Small intestine (tissue), 7 donors: ENCODE measurements around the gene UBE2J2. TPM values are rescaled to one million over a fixed set of nuclear protein-coding genes. Genes with fewer than 3 reads are reported as not detected.

Experiments used
- DNase-seq, 2 donors: peaks; one replicate each; pipeline versions ENCODE4 v3.0.0 to v3.0.0-alpha.2; 2013
- FAIRE-seq: peaks from 2 replicates; lab custom pipeline; 2012; peaks lifted over from hg19 to GRCh38; lab: Jason Lieb, UNC
- H3K27ac ChIP-seq, 3 donors: one replicate each; pipeline ENCODE4 v1.5.1; 2013; ENCODE audit warnings: low read length in 2 of 3, mild to moderate bottlenecking in 2 of 3, control low read depth in 1 of 3, inconsistent platforms in 1 of 3, low read depth in 1 of 3, moderate library complexity in 1 of 3
- H3K27me3 ChIP-seq, 3 donors: one replicate each; pipeline ENCODE4 v1.6.1; 2013; ENCODE audit warnings: low read length in 3 of 3, inconsistent platforms in 1 of 3; ENCODE audit not compliant: control insufficient read depth in 3 of 3, insufficient read depth in 3 of 3
- H3K36me3 ChIP-seq, 3 donors: one replicate each; pipeline ENCODE4 v1.6.1; 2013; ENCODE audit warnings: low read length in 3 of 3, inconsistent platforms in 1 of 3, low read depth in 1 of 3, mild to moderate bottlenecking in 1 of 3, moderate library complexity in 1 of 3; ENCODE audit not compliant: control insufficient read depth in 3 of 3, insufficient read depth in 2 of 3
- H3K4me1 ChIP-seq, 3 donors: one replicate each; pipeline ENCODE4 v1.6.1; 2013; ENCODE audit warnings: low read length in 2 of 3, inconsistent platforms in 1 of 3, low read depth in 1 of 3, mild to moderate bottlenecking in 1 of 3, moderate library complexity in 1 of 3; ENCODE audit not compliant: control insufficient read depth in 3 of 3, insufficient read depth in 2 of 3
- H3K4me3 ChIP-seq, 3 donors: one replicate each; pipeline ENCODE4 v1.5.1; 2013; ENCODE audit warnings: low read length in 3 of 3, control low read depth in 1 of 3, inconsistent platforms in 1 of 3, low read depth in 1 of 3, mild to moderate bottlenecking in 1 of 3, moderate library complexity in 1 of 3
- H3K9me3 ChIP-seq, 2 donors: one replicate each; pipeline ENCODE4 v1.6.1; 2013; ENCODE audit warnings: low read depth in 1 of 2, low read length in 1 of 2; ENCODE audit not compliant: control insufficient read depth in 2 of 2, insufficient read depth in 1 of 2
- WGBS, 3 donors: extraction: QIAGEN DNeasy Blood & Tissue Kit; methylation state at CpG; one replicate each; pipeline ENCODE4 v1.1.7; 2013; 5-methylcytosine and 5-hydroxymethylcytosine counted together
- polyA plus RNA-seq, 4 donors: library from polyadenylated mRNA; stranded (reverse) in 3 of 4; unstranded in 1 of 4; fragments of 200-250 nt in 3 of 4; fragments of 120-200 nt in 1 of 4; gene quantifications; one replicate each; pipeline versions ENCODE4 v1.2.1 to v1.2.3, GENCODE V29; 2013
- donor health status: healthy with polysubstance abuse.
- donor health status: control.
- donor health status: control.
- donor health status: Bipolar disorder and iron deficiency.
- donor health status: healthy.

Gene UBE2J2
- polyA plus RNA-seq, 4 donors, result 45.9 to 67.0 (median 60.7) TPM

DNA sequence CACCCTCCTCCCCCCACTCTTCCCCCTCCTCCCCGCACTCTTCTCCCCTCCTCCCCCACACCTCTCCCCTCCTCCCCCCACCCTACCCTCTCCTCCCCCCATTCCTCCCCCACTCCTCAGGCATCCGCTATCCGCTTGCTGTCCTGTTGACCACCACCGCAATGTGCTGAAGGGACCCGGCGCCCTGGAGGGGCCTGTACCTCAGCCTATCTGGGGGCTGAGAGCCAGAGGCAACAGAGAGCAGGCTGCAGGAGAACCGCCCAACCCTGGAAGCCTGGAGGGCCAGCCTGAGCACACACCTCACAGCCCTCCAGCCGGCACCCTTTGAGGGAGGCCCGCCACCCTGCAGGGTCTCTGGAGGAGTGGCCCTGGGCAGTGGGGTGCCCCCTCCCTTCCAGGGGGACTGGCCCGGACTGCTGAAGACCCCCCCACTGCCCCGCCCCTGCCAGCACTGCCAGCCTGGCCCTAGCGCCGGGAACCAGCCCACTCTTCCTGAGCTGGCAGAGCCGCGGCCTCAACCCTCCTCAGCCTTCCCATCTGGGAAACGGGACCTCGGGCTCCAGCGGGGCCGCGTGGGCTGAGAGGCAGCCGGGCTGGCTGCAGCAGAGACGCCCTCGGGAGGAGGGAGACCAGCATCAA, 28.4 kb downstream of the UBE2J2 start:
- H3K27ac ChIP-seq, result no peak overlapping the region
- FAIRE-seq, result no peak
- H3K36me3 ChIP-seq, result peaks cover 0 to 15% (median 0%) of the 10 kb centered on the region in 3 donors
- peaks cover 11 to 32% (median 22%) of the 10 kb centered on the region in 3 donors for H3K27me3 ChIP-seq
- no peak overlapping the region for H3K4me3 ChIP-seq
- H3K9me3 ChIP-seq, result no peaks in the 10 kb centered on the region
- WGBS, 3 donors, result 58 to 74% (median 66%) methylated on average over 22 to 23 of the region's 23 CpGs
- peaks cover 0 to 12% (median 2%) of the 10 kb centered on the region in 3 donors for H3K4me1 ChIP-seq
- DNase-seq, result no peak

DNA sequence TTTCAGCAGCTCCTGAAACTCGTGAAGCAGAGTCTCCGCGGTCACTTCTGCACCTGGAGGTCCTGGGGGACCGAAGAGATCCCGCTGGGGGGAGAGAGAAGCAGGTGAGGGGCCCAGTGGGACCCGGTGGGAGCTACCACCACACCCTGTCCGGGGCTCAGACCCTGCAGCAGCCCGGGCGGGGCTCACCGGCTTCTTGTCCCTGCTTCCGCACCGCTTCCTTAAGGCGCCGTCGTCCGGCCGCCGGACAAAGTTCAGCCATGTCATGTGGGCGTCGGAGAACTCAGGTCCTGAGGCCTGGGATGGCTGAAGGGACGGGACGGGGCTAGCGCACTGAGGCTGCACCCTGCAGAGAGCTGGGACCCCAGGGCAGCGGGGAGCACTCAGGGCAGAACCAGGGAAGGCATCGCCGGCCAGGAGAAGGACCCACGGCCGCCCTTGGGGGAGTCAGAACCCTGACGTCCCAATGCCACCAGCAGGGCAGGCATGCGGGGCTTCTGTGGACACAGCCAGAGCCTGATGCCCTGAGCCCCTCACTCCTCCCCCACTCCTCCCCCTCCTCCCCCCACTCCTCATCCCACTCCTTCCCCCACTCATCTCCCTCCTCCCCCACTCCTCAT, 29.4 kb downstream of the UBE2J2 start:
- DNase-seq (peak; percentile 86 to 87), FAIRE-seq (no peak)
- Histone ChIP-seq H3K4me1 (peaks cover 0 to 19% (median 2%) of the 10 kb centered on the region in 3 donors), H3K36me3 (peaks cover 0 to 15% (median 0%) of the 10 kb centered on the region in 3 donors), H3K9me3 (no peaks in the 10 kb centered on the region), H3K4me3 (peak overlapping the region in 2 of 3 donors; percentile 63 to 70), H3K27me3 (peaks cover 11 to 42% (median 22%) of the 10 kb centered on the region in 3 donors), H3K27ac (peak overlapping the region in 1 of 3 donors; percentile 47)
- 7 to 49% (median 30%) methylated on average over 23 to 30 of the region's 30 CpGs for WGBS, 3 donors

DNA sequence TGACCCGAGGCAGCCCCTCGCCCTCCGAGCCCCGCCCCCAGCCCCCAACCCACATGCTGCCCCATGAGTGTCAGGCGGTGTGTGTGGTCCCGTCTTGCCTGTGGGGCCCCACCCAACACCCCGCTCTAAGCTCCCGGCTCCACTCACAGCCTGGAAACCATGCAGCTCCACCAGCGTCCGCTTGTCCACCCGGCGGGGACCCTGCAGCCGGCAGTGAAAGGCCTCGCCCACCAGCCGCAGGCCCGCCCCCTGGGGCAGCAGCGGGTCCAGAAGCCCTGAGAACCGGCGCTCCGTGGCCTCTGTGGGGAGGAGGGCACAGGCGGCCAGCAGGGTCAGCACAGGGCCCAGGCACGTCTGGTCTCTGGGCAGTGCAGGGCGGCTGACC, 29.9 kb downstream of the UBE2J2 start:
- H3K27ac ChIP-seq, result peak overlapping the region in 1 of 3 donors; percentile 47
- peak overlapping the region in 2 of 3 donors; percentile 63 to 70 for H3K4me3 ChIP-seq
- DNase-seq, result no peak
- H3K36me3 ChIP-seq, result peaks cover 0 to 15% (median 0%) of the 10 kb centered on the region in 3 donors
- peaks cover 0 to 24% (median 2%) of the 10 kb centered on the region in 3 donors for H3K4me1 ChIP-seq
- no peaks in the 10 kb centered on the region for H3K9me3 ChIP-seq
- peaks cover 11 to 47% (median 22%) of the 10 kb centered on the region in 3 donors for H3K27me3 ChIP-seq
- FAIRE-seq, result no peak
- WGBS, 3 donors, result 20 to 46% (median 36%) methylated on average over 21 to 23 of the region's 23 CpGs

DNA sequence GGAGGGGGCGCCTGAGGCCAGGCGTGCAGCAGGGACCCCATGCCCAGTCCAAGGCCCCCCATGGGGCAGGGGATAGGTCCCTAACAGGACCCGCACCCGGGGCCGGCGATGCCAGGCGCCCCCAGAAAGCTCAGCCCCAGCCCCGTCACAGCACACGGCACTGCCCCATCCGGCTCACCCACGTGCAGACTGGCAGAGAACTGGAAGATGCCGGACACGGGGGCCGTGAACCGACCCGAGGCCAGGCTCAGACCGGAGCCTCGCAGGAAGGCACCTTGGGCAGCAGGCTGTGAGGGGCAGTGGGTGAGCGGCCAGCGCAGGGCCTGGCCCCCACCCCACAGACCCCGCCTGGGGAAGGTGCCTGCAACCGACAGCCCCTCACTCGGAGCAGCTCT, 30.4 kb downstream of the UBE2J2 start:
- Histone ChIP-seq H3K9me3 (no peaks in the 10 kb centered on the region), H3K27ac (no peak overlapping the region), H3K36me3 (peaks cover 0 to 15% (median 0%) of the 10 kb centered on the region in 3 donors), H3K4me3 (peak overlapping the region in 2 of 3 donors; percentile 63 to 70), H3K27me3 (peaks cover 12 to 52% (median 22%) of the 10 kb centered on the region in 3 donors), H3K4me1 (peaks cover 0 to 28% (median 2%) of the 10 kb centered on the region in 3 donors)
- WGBS, 3 donors, result 77 to 89% (median 88%) methylated on average over 12 to 23 of the region's 23 CpGs
- FAIRE-seq (no peak), DNase-seq (no peak)

DNA sequence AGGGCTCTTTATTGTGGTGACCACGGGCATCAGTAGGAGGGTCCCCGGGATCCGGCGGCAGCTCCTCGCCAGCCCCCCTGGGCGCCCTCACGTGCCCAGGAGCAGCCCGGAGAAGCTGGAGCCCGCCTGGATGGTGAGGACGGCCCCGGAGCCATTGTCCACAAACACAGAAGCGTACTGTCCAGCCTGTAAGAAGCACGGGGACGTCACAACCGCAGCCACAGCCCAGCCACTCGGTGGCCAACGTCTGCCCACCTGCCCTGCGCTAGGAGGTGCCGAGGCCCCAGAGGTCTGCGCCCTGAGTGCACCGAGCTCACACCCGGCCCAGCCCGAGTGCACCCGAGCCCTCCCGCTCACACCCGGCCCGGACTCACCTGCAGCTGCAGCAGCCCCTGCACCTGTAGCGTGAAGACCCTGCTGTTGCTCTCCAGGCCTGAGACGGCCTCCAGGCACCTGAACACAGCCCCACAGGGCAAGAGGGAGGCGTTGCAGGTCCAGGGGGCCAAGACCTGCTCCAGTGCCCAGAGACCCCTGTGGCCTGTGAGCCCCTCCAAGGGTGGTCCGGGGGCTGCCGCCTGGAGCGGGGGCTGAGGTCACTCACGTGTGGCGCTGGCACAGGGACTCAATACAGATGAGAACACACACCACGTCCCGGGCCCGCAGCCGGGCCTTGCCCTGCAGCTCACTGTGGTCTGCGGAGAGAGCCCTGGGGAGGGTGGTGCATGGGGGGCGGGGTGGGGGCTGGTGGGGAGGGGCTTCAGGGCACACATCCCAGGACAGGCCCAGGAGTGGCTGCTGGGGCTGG, 31.0 kb downstream of the UBE2J2 start:
- WGBS, 3 donors, result 72 to 90% (median 86%) methylated on average over 36 to 41 of the region's 41 CpGs
- H3K27me3 ChIP-seq, result peaks cover 15 to 55% (median 20%) of the 10 kb centered on the region in 3 donors
- FAIRE-seq, result no peak

DNA sequence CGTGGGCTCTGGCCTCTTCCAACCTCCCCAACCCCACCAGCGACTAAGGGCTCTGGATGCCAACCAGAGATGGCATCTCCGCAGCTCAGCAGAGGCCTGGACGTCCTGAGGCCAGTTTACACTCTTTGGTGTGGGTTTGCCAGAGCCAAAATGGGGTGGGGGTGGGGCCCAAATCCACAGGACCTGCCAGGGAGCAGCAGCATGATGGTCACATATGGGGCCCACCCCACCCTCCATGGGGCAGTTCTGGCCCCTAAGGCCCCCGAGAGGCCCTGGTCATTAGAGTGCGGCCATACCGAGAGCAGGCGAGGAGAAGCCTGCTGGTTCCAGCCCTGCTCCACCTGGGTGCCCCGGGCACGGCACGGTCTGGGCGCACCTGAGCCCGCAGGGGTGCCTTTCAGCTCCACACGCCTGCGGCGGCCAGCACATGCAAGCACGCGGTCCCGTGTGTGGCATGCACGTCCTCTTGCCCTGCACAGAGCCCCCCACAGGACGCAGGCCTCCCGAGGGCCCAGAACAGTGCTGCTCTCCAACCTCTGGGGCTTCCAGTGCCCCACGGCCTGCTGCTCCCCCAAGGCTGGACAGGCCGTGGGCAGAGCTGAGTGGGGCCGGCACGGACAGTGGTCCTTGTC, 31.9 kb downstream of the UBE2J2 start:
- Histone ChIP-seq H3K36me3 (peaks cover 0 to 15% (median 0%) of the 10 kb centered on the region in 3 donors), H3K9me3 (no peaks in the 10 kb centered on the region), H3K4me3 (no peak overlapping the region), H3K27ac (no peak overlapping the region), H3K4me1 (peaks cover 0 to 44% (median 3%) of the 10 kb centered on the region in 3 donors), H3K27me3 (peaks cover 11 to 51% (median 14%) of the 10 kb centered on the region in 3 donors)
- DNase-seq (no peak), FAIRE-seq (no peak)
- 61 to 88% (median 77%) methylated on average over 19 to 26 of the region's 26 CpGs for WGBS, 3 donors

More for the DNA sequence above, 31.0 kb downstream of the UBE2J2 start:
- no peak for DNase-seq
- Histone ChIP-seq H3K4me3 (peak overlapping the region in 1 of 3 donors; percentile 70), H3K27ac (no peak overlapping the region), H3K36me3 (peaks cover 0 to 15% (median 0%) of the 10 kb centered on the region in 3 donors), H3K9me3 (no peaks in the 10 kb centered on the region), H3K4me1 (peaks cover 0 to 34% (median 3%) of the 10 kb centered on the region in 3 donors)

DNA sequence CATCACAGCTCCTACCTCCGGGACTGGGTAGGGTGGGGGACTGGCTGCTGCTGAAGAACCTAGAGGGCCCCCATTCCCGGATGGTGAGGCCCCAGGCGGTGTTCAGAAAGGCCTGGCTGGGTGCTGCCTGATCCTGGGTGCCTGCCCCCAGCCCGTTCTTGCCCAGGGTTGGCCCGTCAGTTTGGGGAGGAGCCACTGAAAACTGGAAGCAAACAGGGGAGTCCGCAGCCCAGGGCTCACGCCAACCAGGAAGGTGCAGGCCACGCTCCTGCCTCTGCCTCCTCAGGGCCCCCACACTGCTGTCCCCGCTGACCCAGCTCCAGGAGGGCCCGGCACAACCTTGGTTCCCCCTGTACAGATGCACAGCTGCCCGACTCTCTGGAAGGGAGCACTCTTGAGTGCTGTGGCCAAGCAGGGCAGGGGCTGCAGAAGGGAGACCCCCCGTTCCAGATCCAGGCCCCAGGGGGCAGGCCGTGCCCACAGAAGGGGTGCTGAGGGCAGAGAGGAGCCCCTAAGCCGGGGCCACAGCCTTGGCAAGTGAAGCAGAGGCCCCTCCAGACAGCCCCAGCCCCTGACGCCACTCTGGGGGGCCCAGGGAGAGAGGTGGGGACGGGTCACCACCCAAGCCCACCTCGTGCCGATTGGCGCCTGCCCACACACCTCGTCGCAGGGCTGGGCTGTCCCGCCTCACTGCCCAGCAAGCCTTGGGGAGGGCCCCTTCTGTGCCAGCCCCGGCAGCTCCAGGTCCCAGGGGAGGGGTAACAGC, 32.6 kb downstream of the UBE2J2 start:
- Histone ChIP-seq H3K27me3 (peaks cover 5 to 47% (median 10%) of the 10 kb centered on the region in 3 donors), H3K27ac (no peak overlapping the region), H3K9me3 (no peaks in the 10 kb centered on the region), H3K36me3 (peaks cover 0 to 15% (median 0%) of the 10 kb centered on the region in 3 donors), H3K4me3 (no peak overlapping the region), H3K4me1 (peaks cover 0 to 48% (median 3%) of the 10 kb centered on the region in 3 donors)
- FAIRE-seq, result no peak
- WGBS, 3 donors, result 39 to 52% (median 47%) methylated on average over 19 to 23 of the region's 23 CpGs
- no peak for DNase-seq
